HG03460 (cell line): ENCODE measurements around the gene XAGE5.
"Not testable (repeated sequence)": the region's sequence is repeated elsewhere in the genome, so short reads cannot be mapped to it uniquely, and the experiment has no call there.

Experiments
- ATAC-seq: cut with Tn5 transposase; IDR thresholded peaks from one replicate; pipeline ENCODE4 v1.9.1; 2021; ENCODE audit not compliant: unreplicated experiment

XAGE5 gene, protein sequence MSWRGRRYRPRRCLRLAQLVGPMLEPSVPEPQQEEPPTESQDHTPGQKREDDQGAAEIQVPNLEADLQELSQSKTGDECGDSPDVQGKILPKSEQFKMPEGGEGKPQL

DNA sequence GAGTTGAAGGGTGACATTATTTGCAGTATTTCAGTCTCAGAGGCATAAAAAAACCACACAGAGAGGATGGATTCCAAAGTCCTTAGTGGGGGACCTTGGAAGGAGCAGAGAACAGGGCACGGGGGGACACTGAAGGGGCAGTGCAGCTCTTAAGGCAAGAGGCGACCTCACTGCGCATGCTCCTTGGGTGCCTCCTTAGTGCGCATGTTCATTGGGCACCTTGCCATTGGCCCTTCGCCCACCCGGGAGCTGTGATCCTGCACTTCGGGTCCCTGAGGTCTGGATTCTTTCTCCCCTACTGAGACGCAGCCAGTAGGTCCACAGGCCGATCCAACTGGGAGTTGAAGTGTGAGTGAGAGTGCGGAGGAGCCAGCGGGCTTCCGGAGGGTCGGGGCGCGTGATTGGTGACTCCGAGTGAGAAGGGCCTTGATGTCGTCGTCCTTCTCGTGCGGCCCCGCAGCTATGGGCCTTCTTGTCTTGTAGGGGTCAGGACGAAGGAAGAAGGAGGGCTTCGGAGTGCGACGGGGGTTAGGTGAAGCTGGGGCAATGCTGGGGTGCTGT lies at the start of gene XAGE5:
XAGE5 (plus strand) TSS at position 223 of the 561 bp plus-strand sequence. CDS start 1,280 bp downstream, outside the sequence.
- no peak for ATAC-seq

DNA sequence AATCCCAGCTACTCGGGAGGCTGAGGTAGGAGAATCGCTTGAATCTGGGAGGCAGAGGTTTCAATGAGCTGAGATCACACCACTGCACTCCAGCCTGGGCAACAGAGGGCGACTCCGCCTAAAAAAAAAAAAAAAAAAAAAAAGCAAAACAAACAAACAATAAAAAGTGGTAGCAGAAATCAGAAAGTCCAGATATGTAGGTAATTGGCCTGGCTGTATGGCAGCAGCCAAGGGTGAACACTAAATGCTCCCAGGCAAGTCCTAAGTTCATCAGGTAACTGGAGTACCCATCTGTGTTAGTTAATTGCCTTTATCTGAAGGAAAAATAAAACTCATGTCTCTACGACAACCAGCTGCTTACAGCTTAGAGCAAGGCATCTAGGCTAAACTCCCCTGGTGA lies 45.1 kb upstream of the XAGE5 start:
- not testable (repeated sequence) for ATAC-seq

DNA sequence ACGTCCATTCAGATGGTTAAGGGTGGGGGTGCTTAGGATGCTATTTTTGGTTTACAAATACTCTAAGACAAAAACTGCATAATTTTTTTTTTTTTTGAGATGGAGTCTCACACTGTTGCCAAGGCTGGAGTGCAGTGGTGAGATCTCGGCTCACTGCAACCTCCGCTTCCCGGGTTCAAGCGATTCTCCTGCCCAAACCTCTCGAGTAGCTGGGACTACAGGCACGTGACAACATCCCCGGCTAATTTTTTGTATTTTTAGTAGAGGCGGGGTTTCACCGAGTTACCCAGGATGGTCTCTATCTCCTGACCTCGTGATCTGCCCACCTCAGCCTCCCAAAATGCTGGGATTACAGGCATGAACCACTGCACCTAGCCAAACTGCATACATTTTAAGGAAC lies 37.6 kb upstream of the XAGE5 start:
- ATAC-seq = not testable (repeated sequence)

DNA sequence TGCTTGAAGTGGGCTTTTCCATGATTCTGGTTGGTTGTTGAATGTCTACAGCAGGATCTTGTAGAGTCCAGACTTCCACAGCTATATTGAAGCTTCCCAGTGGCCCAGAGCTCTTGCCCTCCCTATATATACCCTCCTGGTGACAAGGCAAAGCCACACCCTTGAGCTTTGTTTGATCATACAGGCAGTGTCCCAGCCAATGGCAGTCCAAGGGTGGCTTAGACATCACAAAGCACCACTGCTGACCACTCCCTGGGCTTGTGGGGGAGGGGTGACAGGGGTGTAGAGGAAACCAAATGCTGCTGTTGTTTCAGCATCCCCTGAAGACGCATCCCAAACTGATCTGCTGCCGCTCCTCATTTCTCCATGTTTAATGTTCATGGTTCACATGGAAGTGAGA lies 13.8 kb upstream of the XAGE5 start, which contains the start of gene SPANXN5:
SPANXN5 (minus strand) TSS at position 101 of the 400 bp plus-strand sequence; CDS start at position 22, 79 bp downstream.
- ATAC-seq = not testable (repeated sequence)

DNA sequence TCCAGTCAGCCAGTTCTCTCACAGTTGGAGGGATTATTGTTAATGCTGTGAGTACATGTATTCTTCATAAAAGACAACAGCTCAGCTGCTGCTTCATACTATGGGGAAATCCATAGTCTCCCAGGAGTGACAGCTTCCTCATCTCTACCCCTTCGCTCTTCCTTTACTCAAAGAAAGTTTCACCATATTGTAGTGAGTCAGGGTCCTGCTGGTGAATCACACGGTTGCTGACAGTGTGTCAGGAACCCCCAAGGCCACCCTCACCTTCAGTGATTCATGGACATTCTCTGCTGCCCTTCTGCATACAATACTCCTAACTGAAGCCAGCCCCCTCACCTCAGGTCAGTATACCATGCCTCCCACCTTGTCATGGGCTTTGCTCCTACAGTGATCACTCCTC lies 6.2 kb upstream of the XAGE5 start:
- not testable (repeated sequence) for ATAC-seq

DNA sequence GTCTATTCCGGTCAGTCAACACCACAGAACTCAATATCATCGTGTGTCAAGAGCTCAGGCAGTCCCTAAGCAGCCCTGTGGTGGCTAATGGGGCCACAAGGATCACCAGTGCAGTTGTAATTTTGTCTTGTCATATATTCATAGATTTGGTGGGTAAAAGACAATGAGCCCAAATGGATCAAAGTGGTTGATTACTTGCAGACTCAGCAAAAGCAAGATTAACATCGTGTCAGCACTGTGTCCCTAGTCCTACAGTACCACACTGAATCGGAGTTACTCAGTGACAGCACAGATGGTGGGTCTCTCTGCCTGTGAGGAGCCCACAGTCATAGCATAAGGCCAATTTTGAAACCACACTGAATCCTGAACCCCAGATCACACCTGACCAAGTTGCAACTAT lies 8.7 kb downstream of the XAGE5 start:
- ATAC-seq = no peak

DNA sequence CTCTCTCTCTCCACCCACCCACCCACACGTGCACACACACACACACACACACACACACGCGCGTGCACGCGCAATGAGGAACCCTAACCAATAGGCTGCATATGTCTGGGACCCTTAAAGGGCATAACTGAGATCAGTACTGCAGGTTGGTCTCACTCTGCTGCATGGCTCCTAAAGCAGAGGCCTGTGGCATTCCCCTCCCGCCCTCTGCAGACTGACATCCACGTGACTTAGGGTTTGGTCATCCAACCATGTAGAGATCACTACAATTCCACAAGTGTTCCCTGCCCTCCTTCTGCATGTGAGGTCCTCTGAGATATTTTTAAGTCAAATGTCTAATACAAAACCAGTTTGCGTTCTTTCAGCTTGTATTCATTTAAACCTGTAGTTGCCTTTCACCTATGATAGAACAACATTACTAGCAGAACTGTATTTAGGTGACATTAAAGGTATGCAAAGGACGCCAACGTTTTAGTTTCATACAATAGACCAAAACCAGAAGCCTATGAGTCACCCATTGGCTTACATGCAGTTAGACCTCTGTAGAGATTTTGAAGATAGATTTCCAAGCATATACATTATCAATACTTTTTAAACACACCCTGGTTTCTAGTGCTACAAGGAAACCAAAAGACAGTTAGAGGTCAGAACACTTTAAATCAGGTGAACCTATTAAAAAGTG lies 10.1 kb downstream of the XAGE5 start:
- no peak for ATAC-seq

DNA sequence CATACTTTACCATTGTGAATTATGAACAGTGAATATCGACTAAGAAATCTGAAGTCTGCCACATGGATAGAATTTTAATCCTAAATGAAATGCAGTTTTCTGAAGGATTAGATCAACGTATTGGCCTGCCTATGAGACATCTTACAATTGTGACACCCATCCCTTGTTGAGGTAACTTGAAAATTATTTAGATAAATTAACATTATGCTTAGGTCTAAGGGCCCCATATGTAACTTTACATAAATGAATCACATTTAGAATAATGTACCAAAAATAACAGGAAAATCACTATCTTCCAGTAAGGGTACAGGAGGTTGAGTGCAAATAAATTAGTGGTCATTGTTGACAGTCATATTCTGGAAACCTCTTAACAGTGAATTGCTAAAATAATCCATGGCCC lies 13.5 kb downstream of the XAGE5 start:
- ATAC-seq = no peak

DNA sequence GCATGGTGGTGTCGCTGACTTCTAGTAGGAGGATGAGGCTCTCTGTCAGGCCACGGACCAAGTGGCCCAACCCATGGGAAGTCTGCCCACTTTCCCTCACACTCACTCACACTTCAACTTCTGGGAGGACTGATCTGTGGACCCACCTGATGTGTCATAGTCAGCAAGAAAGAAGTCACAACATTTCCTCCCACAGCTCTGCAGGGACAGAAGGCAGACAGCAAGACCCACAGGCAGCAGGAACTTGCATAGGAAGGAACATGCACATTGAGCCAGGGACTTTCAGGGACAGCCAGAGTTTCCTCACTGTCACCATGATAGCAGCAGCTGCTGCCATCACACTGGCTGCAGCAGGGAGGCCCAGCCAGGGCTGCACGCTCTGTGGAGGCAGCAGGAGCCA lies 19.5 kb downstream of the XAGE5 start:
- ATAC-seq = no peak

DNA sequence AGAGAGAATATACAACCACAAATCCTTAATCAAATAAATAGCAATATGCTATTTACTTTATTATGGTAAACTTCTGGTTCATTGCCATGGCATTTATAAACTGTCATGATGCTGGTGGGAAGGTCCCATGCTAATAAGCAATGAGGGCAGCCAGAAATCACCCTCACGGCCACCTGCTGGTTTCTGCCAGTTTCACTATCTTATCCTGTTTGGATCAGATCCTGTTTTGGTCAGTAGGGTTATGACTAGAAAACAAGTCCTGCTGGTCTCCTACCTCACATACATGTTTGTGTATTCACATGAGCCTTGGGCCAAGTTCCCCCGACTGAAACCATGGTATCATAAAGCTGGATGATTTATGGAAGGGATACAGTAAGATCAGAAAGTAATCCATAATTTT lies 28.1 kb downstream of the XAGE5 start:
- no peak for ATAC-seq

DNA sequence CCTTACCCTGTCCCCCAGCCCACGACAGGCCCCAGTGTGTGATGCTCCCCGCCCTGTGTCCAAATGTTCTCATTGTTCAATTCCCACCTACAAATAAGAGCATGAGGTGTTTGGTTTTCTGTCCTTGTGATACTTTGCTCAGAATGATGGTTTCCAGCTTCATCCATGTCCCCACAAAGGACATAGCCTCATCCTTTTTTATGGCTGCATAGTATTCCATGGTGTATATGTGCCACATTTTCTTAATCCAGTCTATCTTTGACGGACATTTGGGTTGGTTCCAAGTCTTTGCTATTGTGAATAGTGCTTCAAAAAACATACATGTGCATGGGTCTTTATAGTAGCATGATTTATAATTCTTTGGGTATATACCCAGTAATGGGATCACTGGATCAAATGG lies 32.5 kb downstream of the XAGE5 start:
- not testable (repeated sequence) for ATAC-seq

DNA sequence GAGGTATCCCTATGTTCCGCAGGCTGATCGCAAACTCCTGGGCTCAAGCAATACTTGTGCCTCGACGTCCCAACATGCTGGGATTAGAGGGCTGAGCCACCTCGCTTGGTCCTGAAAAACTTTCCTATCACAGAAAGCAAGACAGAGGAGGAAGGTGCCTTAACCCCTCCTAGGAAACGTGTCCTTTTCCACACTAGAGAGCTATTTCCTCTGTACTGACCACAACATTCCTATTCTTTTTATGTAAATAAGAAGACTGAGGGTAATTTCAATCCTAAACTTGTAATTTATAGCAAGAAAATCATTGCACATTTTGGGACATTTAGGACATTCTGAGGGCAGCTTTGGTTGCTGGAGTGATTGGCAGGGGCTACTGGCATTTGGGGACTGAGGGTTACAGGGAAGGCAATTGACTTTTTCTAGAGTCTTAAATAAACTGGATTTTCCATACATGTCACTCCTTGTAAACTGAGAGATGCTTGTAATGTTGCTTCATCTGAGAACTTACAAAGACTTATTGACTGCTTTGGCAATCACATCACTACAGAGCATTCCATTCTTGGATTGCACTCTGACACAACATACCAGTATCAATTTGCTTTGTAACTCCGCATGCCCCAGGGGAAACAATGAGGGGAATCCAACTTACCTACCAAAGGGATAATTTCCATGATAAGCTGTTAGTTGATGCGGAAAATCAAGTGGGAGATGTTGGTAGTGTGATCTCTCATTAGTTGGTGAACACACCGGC lies 41.2 kb downstream of the XAGE5 start:
- no peak for ATAC-seq

DNA sequence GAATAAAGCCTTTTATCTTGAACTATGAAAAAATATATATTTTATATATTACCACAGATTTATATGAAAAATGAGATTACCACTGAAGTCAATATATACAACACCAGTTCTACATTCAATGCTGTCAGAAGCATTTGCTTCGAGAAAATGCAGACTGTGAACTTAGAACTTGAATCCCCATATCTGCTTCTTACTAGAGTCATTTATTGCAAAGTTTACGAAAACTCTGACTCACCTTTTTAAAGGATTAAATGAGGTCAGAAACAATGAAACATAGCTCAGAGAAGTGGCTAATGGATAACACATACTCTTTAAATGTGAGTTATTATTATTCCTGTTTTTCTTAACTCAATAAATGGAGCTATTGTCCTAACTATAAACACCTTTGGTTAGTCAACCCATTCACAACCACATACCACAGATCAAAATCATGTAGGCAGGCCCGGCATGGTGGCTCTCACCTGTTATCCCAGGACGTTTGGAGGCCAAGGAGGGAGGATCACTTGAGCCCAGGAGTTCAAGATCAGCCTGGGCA lies 46.0 kb downstream of the XAGE5 start:
- ATAC-seq = not testable (repeated sequence)

DNA sequence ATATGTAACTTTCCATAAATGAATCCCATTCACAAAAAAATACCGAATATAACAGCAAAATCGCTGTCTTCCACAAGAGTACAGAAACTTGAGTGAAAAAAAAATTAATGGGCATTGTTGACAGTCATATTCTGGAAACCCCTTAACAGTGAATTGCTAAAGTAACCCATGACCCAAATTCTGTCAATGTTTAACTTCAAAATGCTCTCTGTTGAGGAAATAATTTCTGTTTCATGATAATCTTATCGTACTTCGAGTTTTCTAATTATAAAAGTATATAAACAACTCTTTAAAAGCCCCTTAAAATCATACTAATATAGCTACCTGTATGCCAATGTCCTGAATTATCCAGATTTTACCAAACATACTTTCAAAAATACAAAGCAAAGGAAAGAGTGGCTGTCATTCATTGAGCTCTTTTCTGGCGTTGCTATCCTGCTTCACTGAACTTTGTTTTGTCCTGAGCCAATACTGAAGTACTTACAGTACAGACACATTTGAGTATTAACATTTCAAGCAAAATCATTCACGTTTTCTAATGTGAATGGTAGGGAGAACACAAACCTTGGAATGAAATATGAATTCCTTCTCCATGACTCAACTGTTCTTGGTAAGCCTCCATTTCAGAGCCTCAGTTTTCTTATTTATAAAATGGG lies 54.4 kb downstream of the XAGE5 start:
- no peak for ATAC-seq
